NCI-H1092 treated with DMSO at 0.1 percent for 48 hours (cell line): ENCODE data around the gene TBCE.
"Not testable (repeated sequence)": the region's sequence is repeated elsewhere in the genome, so short reads cannot be mapped to it uniquely, and the experiment has no call there.

Experiments
- DNase-seq: peaks from one replicate; lab custom pipeline; 2025; lab: John Stamatoyannopoulos, UW

TBCE gene

DNA sequence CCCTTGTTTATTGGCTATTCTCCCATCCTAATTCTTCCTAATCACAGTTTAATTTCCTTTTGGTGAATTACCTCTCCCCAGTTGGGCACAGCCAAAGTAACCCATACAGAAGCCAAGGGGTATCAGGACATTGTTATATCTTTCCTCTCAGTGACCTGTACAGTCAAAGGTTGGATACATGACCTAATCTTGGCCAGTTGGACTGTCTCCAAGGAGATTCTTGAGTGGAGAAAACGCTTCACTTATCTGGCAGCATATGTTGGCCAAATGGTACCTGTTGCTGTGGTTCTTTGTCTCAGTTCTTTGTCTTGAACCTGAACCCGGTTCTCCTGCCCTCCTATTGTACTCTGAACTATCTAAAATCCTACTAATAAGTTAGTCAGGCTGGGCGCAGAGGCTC lies 15.3 kb upstream of the TBCE start:
- DNase-seq, result no peak

DNA sequence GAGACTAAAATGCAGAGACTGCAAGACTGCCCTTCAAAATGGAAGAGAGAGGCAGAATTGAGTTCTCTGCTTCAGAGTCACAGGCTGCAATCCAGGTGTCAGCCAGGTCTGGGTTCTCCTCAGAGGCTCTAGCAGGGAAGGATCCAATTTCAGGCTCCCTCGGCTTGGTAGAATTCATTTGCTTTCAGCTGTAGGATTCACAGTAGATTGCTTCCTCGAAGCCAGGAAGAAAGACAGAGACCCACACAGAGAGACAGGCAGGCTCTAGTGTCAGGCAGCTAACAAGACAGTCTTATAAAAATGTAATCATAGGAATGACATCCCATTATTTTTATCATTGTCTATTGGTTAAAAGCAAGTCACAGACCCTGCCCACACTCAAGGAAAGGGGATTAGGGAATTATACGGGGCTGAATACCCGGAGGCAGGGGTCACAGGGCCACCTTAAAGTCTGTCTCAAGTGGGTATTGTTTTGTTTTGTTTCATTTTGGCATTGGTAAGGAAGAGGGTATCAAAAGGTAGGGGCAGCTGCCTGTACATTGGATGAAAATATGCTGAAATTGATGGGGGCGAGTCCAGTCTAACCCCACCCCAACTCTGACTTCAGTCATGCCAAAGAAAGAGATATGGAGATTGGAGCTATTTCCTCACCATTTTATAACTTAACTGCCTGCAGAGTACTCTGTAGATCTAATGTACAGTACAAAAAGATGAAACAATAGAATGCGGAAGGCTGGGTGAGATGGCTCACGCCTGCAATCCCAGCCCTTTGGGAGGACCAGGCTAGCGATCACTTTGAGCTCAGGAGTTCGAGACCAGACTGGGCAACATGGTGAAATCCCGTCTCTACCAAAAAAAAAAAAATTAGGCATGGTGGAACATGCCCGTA lies 9.5 kb upstream of the TBCE start:
- DNase-seq, result peak; percentile 22

DNA sequence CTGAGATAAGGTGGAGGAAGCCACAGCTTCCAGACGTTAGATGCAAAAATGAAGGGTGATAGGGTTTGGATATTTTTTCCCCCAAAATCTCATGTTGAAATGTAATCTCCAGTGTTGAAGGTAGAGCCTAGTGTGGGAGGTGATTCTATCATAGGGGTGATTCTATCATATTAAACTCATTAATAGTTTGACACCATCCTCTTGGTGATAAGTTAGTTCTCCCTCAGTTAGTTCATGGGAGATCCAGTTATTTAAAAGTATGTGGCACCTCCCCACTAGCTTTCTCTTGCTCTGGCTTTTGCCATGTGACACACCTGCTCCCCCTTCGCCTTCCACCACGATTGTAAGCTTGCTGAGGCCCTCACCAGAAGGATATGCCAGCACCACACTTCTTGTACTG lies 8.3 kb upstream of the TBCE start:
- DNase-seq, result no peak

DNA sequence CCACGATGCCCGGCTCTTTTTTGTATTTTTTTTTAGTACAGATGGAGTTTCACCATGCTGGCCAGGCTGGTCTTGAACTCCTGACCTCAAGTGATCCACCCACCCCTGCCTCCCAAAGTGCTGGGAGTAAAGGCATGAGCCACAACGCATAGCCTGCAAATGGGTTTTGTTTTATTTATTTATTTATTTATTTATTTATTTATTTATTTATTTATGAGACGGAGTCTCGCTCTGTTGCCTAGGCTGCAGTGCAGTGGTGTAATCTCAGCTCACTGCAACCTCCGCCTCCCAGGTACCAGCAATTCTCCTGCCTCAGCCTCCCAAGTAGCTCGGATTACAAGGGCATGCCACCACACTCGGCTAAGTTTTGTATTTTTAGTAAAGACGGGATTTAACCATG lies 3.0 kb upstream of the TBCE start:
- not testable (repeated sequence) for DNase-seq

DNA sequence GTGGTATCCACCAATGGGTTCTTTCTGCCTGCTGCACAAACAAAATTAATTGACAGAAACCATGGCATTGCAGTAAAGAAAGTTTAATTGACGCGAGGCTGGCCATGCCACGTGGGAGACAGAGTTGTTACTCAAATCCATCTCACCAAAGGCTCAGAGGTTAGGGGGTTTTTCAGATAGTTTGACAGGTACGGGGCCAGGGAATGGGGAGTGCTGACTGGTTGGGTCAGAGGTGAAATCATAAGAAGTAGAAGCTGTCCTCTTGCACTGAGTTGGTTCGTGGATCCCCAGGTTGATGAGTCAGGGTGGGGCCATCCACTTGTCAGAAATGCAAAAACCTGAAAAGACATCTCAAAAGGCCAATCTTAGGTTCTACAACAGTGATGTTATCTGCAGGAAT lies 941 bp upstream of the TBCE start:
- no peak for DNase-seq

DNA sequence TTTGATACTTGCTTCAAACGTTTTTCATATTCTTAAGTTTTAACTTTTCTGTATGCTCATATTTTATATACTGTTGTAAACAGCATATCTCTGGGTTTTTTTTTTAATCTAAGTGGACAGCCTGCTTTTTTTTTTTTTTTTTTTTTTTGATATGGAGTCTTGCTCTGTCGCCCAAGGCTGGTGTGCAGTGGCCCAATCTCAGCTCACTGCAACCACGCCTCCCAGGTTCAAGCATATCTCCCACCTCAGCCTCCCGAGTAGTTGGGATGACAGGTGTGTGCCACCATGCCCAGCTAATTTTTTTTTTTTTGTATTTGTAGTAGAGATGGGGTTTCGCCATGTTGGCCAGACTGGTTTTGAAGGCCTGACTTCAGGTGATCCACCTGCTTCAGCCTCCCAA lies 1.2 kb downstream of the TBCE start:
- DNase-seq, result no peak

DNA sequence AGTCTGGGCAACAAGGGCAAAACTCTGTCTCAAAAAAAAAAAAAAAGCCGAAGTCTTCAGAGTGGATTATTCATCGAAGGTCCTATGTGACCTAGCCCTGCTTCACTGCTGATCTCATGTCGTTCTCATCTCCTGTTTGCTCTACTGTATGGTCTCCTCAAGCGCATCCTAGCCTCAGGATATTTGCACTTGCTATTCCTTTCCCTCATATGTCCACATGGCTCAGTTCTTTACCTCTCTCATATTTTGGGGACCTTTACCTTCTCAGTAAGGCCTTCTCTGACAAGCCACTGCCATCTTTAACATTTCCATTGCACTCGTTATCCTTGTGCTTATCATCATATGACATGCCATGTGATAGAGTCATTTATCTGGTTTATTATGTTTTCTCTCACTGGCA lies 2.6 kb downstream of the TBCE start:
- DNase-seq, result no peak

DNA sequence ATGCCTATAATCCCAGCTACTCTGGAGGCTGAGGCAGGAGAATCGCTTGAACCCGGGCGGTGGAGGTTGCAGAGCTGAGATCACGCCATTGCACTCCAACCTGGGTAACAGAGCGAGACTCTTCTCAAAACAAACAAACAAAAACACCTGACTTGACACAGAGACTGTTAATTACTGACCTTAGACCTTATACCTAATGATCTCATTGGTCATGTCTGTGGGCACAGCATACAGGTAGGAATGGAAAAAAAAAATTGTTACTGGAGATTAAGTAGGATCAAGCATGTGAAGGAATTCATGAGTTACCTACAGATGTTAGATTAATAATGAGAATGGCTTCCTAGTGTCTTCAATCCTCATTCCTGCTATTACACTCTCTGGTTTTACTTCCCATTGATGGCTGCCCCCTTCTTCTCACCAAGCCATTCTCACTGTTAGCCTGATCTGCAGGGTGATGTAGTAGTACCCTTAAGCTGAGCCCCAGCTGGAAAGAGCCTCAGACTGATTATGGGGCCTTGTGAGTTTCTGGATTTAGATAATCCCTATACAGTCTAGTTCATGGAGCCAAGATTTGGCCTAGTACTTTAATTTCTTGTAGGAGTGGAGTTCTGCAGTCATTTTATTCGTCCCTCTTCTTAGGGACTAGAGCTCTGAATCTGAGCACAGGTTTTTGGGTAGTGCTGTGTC lies 8.8 kb downstream of the TBCE start:
- DNase-seq, result no peak

DNA sequence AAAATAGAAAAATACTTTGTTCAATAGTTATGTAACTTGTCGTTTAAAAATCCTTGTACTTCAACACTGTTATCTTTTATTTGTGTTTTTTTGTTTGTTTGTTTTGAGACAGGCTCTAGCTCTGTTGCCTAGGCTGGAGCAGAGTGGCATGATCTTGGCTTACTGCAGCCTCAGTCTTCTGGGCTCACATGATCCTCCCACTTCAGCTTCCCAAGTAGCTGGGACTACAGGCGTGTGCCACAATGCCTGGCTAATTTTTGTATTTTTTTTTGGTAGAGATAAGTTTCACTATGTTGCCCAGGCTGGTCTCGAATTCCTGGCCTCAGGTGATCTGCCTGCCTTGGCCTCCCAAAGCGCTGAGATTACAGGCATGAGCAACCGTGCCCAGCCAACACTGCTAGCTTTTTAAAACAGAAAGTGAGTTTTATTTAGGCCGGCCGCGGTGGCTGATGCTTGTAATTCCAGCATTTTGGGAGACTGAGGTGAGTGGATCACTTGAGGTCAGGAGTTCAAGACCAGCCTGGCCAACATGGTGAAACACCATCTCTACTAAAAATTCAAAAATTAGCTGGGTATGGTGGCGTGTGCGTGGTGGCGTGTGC lies 11.0 kb downstream of the TBCE start:
- not testable (repeated sequence) for DNase-seq

DNA sequence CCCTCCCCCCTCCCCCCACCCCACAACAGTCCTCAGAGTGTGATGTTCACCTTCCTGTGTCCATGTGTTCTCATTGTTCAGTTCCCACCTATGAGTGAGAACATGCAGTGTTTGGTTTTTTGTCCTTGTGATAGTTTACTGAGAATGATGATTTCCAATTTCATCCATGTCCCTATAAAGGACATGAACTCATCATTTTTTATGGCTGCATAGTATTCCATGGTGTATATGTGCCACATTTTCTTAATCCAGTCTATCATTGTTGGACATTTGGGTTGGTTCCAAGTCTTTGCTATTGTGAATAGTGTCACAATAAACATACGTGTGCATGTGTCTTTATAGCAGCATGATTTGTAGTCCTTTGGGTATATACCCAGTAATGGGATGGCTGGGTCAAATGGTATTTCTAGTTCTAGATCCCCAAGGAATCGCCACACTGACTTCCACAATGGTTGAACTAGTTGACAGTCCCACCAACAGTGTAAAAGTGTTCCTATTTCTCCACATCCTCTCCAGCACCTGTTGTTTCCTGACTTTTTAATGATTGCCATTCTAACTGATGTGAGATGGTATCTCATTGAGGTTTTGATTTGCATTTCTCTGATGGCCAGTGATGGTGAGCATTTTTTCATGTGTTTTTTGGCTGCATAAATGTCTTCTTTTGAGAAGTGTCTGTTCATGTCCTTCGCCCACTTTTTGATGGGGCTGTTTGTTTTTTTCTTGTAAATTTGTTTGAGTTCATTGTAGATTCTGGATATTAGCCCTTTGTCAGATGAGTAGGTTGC lies 14.9 kb downstream of the TBCE start:
- not testable (repeated sequence) for DNase-seq

DNA sequence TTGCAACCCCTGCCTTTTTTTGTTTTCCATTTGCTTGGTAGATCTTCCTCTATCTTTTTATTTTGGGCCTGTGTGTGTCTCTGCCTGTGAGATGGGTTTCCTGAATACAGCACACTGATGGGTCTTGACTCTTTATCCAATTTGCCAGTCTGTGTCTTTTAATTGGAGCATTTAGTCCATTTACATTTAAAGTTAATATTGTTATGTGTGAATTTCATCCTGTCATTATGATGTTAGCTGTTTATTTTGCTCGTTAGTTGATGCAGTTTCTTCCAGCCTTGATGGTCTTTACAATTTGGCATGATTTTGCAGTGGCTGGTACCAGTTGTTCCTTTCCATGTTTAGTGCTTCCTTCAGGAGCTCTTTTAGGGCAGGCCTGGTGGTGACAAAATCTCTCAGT lies 18.4 kb downstream of the TBCE start:
- not testable (repeated sequence) for DNase-seq

DNA sequence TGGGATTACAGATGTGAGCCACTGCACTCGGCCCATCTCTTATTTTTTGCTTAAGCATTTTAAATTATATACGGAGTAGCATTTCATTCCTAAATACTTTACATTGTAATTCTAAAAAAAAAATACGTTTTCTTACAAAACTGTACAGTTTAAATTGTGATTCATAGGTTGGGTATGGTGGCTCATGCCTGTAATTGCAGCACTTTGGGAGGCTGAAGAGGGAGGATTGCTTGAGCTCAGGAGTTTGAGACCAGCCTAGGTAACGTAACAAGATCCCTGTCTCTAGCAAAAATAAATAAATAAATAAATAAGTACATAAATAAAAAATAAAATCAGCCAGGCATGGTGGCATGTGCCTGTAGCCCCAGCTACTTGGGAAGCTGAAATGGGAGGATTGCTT lies 24.6 kb downstream of the TBCE start:
- DNase-seq, result no peak

DNA sequence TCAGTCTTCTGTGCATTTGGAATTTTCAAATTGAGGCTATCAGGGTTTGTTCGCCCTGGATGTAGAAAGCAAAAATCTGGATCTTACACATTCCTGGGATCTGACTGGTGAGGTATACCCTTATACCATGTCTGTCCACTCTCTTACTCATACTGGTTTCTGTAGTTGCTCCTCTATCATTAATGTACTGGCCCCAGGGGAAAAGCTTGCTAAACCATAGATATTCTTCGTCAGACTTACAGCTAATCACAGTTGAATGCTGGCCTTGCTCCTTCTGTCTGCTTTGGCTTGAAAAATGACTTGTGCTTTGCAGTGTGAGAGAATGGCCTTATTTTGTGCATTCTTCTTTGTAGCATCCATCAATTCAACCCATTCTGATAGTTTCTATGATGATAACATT lies 30.5 kb downstream of the TBCE start:
- DNase-seq, result no peak

DNA sequence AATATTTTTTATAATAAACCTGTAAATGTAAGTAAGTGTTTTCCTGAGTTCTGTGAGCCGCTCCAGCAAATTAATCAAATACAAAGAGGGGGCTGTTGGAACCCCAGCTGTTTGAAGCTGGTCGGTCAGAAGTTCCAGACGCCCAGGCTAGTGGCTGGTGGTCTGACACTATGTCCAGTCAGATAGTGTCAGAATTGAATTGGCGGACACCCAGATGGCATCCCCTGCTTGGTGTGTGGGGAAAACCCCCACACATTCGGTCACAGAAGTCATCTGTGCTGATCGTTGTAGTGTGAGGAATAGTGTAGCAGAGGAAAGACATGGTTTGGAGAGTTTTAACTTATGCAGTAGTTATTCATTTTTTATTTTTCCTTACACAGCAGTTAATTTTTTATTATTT lies 32.4 kb downstream of the TBCE start:
- DNase-seq, result no peak

DNA sequence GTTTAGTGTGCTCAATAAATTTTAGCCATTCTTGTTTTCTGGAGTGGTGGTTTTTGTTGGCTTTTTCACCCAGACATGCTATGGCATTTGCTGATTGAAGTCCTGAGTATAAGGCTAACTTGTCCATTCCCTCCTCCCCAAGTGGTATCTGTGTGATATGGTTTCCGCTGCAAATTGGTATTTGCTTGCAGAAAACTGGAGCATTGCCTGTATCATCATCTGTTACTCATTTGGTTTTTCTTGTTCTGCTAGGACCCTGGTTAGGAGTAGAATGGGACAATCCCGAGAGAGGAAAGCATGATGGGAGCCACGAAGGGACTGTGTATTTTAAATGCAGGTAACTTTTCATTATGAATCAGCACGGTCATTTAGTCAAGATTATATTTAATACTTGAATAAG lies 34.0 kb downstream of the TBCE start:
- no peak for DNase-seq

DNA sequence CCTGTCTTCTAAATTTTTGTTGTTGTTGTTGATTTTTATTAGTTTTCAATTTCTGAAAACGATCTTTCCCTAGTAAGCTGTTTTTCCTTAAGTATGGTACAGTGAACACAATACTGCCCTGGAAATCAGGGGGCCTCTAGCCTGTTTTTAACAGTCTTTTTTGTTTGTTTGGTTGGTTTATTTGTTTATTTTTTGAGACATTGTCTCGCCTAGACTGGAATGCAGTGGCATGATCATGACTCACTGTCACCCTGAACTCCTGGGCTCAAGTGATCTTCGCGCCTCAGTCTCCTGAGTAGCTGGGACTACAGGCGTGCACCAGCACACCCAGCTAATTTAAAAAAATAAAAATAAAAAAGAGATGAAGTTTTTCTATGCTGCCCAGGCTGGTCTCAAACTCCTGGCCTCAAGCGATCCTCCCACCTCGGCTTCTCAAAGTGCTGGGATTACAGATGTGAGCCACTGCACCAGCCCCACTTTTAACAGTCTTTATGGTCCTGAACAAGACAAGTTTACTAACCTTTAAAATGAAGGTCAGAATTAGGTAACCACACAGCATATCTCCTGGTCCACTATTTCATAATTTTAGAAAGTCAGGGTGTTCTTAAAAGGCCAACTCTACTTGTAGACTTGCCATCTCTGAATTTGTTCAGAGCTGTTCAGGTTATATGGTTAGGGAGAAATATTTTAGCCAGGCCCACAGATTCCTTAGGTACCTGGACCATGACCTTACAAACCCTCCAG lies 35.4 kb downstream of the TBCE start:
- DNase-seq, result no peak

DNA sequence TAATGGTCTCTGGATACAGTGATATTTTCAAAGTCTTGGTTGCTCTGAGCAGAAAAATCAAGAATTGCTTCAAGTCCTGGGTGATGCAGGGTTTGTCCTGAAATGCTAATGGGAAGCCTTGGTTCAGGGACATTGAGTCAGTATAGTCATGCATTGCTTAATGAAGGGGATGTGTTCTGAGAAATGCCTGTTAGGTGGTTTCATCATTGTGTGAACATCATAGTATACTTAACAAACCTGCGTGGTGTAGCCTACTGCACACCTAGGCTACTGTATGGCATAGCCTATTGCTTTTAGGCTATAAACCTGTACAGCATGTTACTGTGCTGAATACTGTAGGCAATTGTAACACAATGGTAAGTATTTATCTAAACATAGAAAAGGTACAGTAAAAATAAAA lies 36.4 kb downstream of the TBCE start:
- no peak for DNase-seq

DNA sequence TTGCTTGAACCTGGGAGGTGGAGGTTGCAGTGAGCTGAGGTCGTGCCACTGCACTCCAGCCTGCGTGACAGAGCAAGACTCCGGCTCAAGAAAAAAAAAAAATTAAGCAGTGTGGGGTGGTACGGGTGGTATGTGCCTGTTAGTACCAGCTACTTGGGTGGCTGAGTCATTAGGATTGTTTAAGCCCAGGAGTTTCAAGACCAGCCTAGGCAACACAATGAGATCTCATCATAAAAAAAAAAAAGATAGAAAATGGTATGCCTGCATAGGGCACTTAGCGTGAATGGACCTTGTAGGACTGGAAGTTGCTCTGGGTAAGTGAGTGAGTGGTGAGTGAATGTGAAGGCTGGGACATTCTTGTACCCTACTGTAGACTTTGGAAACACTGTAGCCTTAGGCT lies 37.0 kb downstream of the TBCE start:
- DNase-seq, result no peak

DNA sequence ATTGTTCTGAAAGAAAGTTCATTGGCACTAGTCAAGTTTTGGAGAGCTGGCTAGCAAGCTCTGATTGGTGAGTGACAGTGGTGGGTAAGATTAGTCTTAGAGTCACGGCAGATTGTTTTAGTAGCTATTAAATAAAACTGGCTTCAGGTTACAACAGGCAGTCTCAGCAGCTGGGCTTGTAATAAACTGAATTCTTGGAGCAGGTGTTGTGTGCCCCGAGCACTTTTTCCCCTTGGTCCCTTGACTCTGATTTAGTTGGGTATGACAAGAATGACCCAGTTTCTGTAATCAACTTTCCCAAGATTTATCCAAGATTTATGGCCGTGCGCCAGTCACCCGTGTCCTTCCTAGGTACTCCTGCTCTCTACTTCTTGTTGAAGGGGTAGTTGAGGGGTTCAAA lies 40.2 kb downstream of the TBCE start:
- DNase-seq, result no peak

DNA sequence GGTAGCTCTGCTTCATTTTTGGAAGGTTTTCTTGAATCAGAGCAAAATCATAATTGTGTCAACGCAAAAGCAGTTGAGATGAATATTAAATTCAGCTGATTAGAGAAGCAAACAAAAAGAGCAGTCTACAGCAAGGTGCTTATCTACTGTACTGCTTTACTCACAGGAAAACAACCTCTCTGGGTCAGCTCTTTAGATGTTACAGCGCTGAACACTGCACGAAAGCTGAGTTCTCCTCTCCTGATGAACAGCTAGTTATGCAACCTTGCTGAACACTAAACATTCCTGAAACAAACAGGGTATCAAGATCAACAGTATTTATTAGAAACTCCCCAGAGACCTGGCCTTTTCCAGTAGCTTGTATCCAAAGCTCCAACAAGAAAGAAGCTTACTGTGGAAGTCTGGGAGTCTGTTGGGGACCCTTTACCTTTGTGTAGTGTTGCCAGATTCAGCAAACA lies 41.3 kb downstream of the TBCE start:
- no peak for DNase-seq

DNA sequence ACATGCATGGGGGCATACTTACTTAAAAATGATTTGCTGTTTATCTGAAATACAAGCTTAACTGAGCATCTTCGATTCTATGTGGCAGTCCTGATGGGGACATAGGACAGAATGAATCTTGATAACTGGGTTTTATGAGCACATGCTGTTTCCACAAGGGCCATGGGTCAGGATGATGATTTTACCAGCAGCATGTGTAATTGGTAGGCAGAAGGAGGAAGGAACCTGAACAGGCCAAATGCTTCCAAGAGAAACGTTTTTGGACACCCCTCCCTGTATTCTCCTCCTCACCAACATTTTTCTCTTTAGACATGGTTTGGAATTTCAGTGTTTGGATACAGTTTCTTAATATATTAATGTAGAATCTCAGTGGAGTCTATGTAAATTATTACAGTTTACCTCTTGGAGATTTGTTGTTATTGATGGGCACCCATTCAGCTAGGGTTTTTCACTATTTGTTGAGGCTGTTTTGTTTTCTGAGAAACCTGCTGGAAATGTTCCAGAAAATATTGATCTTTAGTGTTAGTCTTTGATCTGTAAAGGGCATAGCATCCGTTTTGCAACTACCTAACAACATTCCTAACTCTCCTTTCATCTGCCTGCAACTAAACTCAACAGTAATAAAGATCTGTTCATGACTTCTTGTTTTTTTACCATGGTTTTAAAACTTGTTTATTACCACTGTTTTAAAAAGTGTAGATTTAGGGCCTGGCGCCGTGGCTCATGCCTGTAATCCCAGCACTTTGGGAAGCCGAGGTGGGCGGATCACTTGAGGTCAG lies 42.0 kb downstream of the TBCE start:
- DNase-seq, result no peak
